C4-2B (cell line): Measurements from ENCODE around the gene SELENOS.

Experiments used
- ZFX ChIP-seq: fragments of 450-650 bp; IDR thresholded peaks from 2 replicates; pipeline ENCODE4 v1.6.1; 2017
- TF ChIP-seq, protein P1 (sequence below): fragments of 450-650 bp; conservative IDR thresholded peaks from 2 replicates; pipeline ENCODE4 v1.5.1; 2017; ENCODE audit warnings: mild to moderate bottlenecking

DNA sequence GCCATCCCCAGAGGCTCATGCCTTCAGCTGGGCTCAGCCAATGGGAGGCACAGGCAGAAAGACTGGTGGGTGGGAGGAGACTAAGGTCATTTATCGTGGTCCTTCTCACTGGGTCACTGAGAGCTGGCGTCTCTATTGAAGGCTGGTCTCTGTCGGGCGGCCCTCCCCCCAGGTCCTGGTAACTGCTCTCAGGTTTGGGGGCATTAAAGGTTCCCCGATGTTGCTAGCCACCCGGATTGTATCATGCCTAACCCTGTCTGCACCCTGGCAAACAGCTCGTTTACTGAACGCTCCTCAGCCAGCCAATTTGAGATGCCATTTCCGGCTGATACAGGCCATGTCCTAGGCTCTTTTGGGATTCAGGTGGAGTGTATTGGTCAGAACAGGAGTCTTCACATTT, 10.5 kb downstream of the SELENOS start:
- TF ChIP-seq, protein P1, sequence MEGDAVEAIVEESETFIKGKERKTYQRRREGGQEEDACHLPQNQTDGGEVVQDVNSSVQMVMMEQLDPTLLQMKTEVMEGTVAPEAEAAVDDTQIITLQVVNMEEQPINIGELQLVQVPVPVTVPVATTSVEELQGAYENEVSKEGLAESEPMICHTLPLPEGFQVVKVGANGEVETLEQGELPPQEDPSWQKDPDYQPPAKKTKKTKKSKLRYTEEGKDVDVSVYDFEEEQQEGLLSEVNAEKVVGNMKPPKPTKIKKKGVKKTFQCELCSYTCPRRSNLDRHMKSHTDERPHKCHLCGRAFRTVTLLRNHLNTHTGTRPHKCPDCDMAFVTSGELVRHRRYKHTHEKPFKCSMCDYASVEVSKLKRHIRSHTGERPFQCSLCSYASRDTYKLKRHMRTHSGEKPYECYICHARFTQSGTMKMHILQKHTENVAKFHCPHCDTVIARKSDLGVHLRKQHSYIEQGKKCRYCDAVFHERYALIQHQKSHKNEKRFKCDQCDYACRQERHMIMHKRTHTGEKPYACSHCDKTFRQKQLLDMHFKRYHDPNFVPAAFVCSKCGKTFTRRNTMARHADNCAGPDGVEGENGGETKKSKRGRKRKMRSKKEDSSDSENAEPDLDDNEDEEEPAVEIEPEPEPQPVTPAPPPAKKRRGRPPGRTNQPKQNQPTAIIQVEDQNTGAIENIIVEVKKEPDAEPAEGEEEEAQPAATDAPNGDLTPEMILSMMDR, result no peak
- TF ChIP-seq ZFX, result no peak
